C1 segment of cervical spinal cord (tissue), 14 donors: ENCODE data around the gene PTPRA.

ENCODE experiments used
- DNase-seq, 14 donors: peaks; one replicate each; lab custom pipeline; 2025; lab: John Stamatoyannopoulos, UW

The PTPRA gene

GRCh38 chr20:2922957-2923356 is 49.7 kb downstream of the PTPRA start:
- DNase-seq: no peak

GRCh38 chr20:2930538-2930937 is 57.3 kb downstream of the PTPRA start:
- no peak for DNase-seq

- peak in 1 of 14 donors; percentile 18 for DNase-seq
Observed at GRCh38 chr20:2932498-2932897, 59.2 kb downstream of the PTPRA start.

- no peak for DNase-seq
Observed at GRCh38 chr20:2937902-2938301, 64.6 kb downstream of the PTPRA start.

- DNase-seq: no peak
Observed at GRCh38 chr20:2942439-2942838, 69.2 kb downstream of the PTPRA start.

GRCh38 chr20:2946988-2947961 is 74.0 kb downstream of the PTPRA start:
- DNase-seq: peak in 11 of 14 donors; percentile 7 to 75 (median 50)

- no peak for DNase-seq
Observed at GRCh38 chr20:2948968-2949367, 75.7 kb downstream of the PTPRA start.

GRCh38 chr20:2952766-2953165 is 79.5 kb downstream of the PTPRA start:
- DNase-seq: no peak

- no peak for DNase-seq
Observed at GRCh38 chr20:2955257-2955970, 82.1 kb downstream of the PTPRA start.

- no peak for DNase-seq
Observed at GRCh38 chr20:2956480-2956879, 83.2 kb downstream of the PTPRA start.

GRCh38 chr20:2967841-2968240 is 94.6 kb downstream of the PTPRA start:
- no peak for DNase-seq

- no peak for DNase-seq
Observed at GRCh38 chr20:2972126-2972525, 98.8 kb downstream of the PTPRA start.

GRCh38 chr20:2973574-2973973 is 100.3 kb downstream of the PTPRA start:
- DNase-seq: no peak

GRCh38 chr20:2978519-2978918 is 105.2 kb downstream of the PTPRA start:
- DNase-seq: no peak

GRCh38 chr20:2981646-2982045 is 108.4 kb downstream of the PTPRA start:
- DNase-seq: no peak

GRCh38 chr20:2983508-2983907 is 110.2 kb downstream of the PTPRA start:
- DNase-seq: no peak

GRCh38 chr20:2984028-2984501 is 110.8 kb downstream of the PTPRA start:
- no peak for DNase-seq

- DNase-seq: peak in 1 of 14 donors; percentile 8
Observed at GRCh38 chr20:2984956-2985661, 111.8 kb downstream of the PTPRA start.

- DNase-seq: peak in 1 of 14 donors; percentile 8
Observed at GRCh38 chr20:2986466-2986865, 113.2 kb downstream of the PTPRA start.

GRCh38 chr20:2987861-2988260 is 114.6 kb downstream of the PTPRA start:
- no peak for DNase-seq

- DNase-seq: no peak
Observed at GRCh38 chr20:2991532-2991931, 118.3 kb downstream of the PTPRA start.

- DNase-seq: no peak
Observed at GRCh38 chr20:2993250-2993649, 120.0 kb downstream of the PTPRA start.
